ENCODE measurements around the gene SLC2A1. TPM values are rescaled to one million over a fixed set of nuclear protein-coding genes. Genes with fewer than 3 reads are reported as not detected.

Gene SLC2A1
- total RNA-seq, 1 donor from 2014 or later: 265 TPM

GRCh38 chr1:42950116-42950481 lies 8.6 kb downstream of the SLC2A1 start:
- Mint-ChIP-seq H3K27me3 (ENCODE audit: low read depth) (peaks cover 4% of the 10 kb centered on the region), H3K36me3 (ENCODE audit: low read depth) (peaks cover 11% of the 10 kb centered on the region), H3K4me1 (peaks cover 90% of the 10 kb centered on the region), H3K4me3 (peak overlapping the region; percentile 82), H3K27ac (ENCODE audit: unreplicated experiment) (no peak overlapping the region), H3K9me3 (no peaks in the 10 kb centered on the region)
- DNase-seq (ENCODE audit: low read depth, low spot score): no peak
- no peak for TF ChIP-seq CTCF (conservative IDR thresholded peaks at IDR 0.05)

DNA sequence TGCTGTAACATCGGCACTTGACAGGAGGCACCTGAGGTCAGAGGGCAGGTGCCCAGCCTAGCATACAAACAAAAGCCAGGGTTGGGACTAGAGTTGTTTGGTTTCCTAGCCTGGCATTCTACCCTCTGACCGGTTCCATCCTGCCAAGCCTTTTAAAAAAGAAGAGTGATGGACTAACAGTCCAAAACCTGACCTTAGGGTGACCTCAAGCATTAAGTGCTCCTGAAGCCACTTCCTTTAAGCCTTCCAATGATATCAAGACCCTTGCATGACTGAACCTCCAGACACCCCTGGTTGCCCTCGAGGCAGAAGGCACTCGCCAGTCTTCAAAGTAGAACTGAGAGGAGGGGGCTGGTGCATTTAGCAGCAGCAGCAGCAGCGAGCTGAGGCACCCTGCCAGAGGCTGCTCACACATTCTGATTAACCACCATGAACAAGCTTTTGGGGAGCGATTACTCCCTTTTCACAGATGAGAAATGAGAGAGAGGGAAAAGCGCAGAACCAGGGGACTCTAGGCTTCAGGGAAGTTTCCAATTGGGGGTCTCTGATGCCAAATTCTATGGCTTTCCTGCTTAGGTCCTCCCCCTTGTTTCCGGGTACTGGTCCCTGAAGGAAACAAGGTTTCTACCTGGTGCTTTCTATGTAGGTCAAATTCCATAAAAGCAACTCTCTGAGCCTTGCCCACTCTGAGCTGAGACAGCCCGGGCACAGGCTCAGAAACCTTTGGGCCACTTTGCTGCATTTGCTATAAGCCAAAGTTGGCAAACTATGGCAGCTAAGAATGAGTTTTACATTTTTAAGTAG lies 9.2 kb downstream of the SLC2A1 start:
- H3K27ac Mint-ChIP-seq (ENCODE audit: unreplicated experiment): peak overlapping the region; percentile 64
- H3K36me3 Mint-ChIP-seq (ENCODE audit: low read depth): peaks cover 7% of the 10 kb centered on the region
- DNase-seq (ENCODE audit: low read depth, low spot score): no peak
- H3K27me3 Mint-ChIP-seq (ENCODE audit: low read depth): peaks cover 4% of the 10 kb centered on the region
- H3K4me3 Mint-ChIP-seq: peak overlapping the region; percentile 81
- peaks cover 89% of the 10 kb centered on the region for H3K4me1 Mint-ChIP-seq
- H3K9me3 Mint-ChIP-seq: no peaks in the 10 kb centered on the region
- TF ChIP-seq CTCF (conservative IDR thresholded peaks at IDR 0.05): no peak

GRCh38 chr1:42947965-42948732 lies 10.5 kb downstream of the SLC2A1 start:
- H3K4me3 Mint-ChIP-seq: peak overlapping the region; percentile 70
- peaks cover 6% of the 10 kb centered on the region for H3K36me3 Mint-ChIP-seq (ENCODE audit: low read depth)
- H3K27me3 Mint-ChIP-seq (ENCODE audit: low read depth): peaks cover 4% of the 10 kb centered on the region
- DNase-seq (ENCODE audit: low read depth, low spot score): no peak
- no peak for TF ChIP-seq CTCF (conservative IDR thresholded peaks at IDR 0.05)
- H3K27ac Mint-ChIP-seq (ENCODE audit: unreplicated experiment): peak overlapping the region; percentile 59
- peaks cover 86% of the 10 kb centered on the region for H3K4me1 Mint-ChIP-seq
- H3K9me3 Mint-ChIP-seq: no peaks in the 10 kb centered on the region

DNA sequence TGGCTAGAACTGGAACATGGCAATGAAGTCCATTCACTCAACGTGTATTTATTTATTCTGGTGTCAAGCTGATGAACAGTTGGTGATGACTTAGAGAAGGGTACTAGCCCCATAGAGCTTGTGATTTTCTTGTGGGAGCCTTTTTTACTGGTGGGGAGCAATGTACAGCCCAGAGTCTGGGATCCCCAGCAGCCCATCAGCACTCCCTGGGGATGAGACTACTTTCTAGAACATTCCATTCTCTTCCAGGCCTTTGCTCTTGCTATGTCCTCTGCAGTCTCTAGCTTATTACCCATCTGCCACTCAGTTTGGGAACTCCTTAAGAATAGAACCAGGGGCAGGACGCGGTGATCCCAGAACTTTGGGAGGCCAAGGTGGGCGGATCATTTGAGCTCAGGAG lies 11.6 kb downstream of the SLC2A1 start:
- no peaks in the 10 kb centered on the region for H3K9me3 Mint-ChIP-seq
- peak overlapping the region; percentile 1 for H3K27ac Mint-ChIP-seq (ENCODE audit: unreplicated experiment)
- H3K36me3 Mint-ChIP-seq (ENCODE audit: low read depth): peaks cover 15% of the 10 kb centered on the region
- DNase-seq (ENCODE audit: low read depth, low spot score): no peak
- H3K4me3 Mint-ChIP-seq: peak overlapping the region; percentile 28
- H3K4me1 Mint-ChIP-seq: peaks cover 87% of the 10 kb centered on the region
- no peak for TF ChIP-seq CTCF (conservative IDR thresholded peaks at IDR 0.05)
- H3K27me3 Mint-ChIP-seq (ENCODE audit: low read depth): peaks cover 1% of the 10 kb centered on the region

GRCh38 chr1:42946120-42946898 lies 12.4 kb downstream of the SLC2A1 start:
- no peaks in the 10 kb centered on the region for H3K27me3 Mint-ChIP-seq (ENCODE audit: low read depth)
- peaks cover 87% of the 10 kb centered on the region for H3K4me1 Mint-ChIP-seq
- TF ChIP-seq CTCF (conservative IDR thresholded peaks at IDR 0.05): no peak
- H3K4me3 Mint-ChIP-seq: peak overlapping the region; percentile 45
- peaks cover 17% of the 10 kb centered on the region for H3K36me3 Mint-ChIP-seq (ENCODE audit: low read depth)
- no peak for DNase-seq (ENCODE audit: low read depth, low spot score)
- H3K9me3 Mint-ChIP-seq: no peaks in the 10 kb centered on the region
- H3K27ac Mint-ChIP-seq (ENCODE audit: unreplicated experiment): peak overlapping the region; percentile 1
